ENCODE results near the gene ISOC2.
A peak's percentile ranks its signal among the peaks of the same experiment; 100 is the strongest.
"Not testable (repeated sequence)": the region's sequence is repeated elsewhere in the genome, so short reads cannot be mapped to it uniquely, and the experiment has no call there.

The ISOC2 gene

DNA sequence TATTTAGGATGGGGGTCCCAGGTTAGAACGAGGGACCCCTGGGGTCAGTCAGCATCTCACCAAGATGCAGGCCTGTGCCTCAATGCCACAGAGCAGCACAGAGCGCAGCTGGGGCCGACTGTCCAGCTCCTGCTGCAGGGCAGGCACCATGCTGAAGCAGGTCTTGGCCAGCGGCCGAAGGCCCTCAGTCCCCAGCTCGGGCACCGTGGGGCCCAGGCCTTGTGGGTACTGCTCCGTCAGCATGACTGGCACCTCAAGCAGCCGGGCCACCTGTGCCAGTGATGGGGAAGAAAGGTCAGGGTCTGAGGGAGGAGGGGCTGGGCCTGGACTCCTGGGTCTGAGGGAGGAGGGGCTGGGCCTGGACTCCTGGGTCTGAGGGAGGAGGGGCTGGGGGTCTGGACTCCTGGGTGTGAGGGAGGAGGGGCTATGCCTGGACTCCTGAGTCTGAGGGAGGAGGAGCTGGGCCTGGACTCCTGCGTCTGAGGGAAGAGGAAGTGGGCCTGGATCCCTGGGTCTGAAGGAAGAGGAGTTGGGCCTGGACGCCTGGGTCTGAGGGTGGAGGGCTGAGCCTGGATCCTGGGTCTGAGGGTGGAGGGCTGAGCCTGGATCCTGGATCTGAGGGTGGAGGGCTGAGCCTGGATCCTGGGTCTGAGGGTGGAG is 5.7 kb downstream of the ISOC2 start:
- DNase-seq, result no peak

DNA sequence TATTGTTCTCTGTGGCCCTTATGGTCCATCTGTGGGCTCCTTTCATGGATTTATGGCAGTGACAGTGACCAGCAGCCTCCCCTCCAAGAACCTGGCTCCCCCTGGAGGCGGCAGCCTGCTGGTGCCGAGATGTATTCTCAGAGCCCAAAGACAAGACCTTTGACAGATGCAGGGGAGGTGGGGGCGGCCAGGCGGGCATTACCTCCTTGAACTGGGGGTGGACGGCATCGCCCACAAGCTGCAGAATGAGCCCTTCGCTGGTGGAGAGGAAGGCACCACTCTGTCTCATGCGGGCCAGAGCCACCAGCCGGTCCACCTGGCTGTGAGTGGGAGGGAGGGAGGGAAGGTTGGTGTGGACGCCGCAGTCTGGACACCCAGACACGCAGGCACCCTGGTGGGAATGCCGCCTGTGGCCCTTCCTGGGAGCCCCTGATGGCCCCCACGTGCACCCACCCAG is 6.6 kb downstream of the ISOC2 start:
- no peak for DNase-seq

DNA sequence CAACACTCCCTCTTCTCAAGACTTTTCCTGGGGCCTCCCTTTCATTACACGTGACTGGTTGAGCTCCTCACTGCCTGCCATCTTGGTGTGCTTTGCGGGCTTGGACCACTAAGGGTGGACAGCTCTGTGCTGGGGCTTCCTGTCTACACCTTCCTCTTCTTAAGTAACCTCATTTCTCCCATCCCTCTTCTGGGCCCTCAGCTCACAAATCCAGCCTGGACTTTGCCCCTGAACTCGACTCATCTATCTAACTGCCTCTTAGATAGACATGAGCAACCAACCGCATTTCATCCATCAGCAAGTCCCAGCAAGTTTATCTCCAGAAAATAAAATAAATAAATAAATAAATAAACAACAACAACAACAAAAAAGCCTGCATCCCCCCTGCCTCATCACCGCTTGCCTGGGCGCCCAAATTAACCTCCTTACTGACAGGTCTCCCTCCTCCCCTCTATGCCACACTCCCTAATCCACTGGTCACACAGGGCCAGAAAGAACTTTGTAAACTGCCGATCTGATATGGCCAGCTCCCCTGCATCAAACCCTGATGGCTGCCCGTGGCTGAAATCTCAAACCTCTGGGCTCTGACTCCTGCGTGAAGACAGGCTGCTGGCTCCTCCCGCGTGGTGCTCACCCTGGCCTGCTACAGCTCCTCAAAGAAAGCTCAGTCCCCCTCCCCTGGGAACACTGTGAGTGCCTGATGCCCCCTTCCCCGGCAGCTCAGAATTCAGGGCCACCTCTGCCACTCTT is 7.8 kb downstream of the ISOC2 start:
- no peak for DNase-seq

DNA sequence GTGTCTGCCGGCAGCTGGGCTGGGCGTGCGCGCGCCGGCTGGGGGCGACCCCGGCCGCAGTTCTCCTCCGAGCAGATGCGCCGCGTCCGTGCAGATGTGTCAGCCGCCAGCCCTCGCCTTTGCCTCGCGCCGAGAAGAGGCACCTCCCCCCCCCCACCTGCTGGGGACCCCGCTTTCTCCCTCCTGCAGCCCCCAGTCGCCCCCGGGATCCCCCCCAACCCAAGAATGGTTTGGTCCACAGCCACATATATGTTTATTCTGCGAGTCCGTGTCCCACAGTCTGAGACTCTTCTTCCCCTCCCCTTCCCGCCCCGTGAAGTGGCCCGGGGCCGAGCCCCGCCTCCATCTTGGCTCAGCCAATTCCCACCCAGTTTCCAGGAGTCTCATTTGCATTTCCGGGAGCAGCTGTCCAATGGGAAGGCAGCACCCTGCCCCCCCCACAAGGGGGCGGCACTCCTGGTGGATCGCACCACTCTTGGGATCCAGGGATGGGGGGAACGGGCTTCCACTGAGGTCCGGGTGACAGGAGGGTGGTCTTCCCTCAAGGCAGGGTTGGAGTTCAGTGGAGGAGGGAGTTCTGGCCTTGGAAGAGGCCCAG is 8.6 kb downstream of the ISOC2 start:
- peak; percentile 96 for DNase-seq

DNA sequence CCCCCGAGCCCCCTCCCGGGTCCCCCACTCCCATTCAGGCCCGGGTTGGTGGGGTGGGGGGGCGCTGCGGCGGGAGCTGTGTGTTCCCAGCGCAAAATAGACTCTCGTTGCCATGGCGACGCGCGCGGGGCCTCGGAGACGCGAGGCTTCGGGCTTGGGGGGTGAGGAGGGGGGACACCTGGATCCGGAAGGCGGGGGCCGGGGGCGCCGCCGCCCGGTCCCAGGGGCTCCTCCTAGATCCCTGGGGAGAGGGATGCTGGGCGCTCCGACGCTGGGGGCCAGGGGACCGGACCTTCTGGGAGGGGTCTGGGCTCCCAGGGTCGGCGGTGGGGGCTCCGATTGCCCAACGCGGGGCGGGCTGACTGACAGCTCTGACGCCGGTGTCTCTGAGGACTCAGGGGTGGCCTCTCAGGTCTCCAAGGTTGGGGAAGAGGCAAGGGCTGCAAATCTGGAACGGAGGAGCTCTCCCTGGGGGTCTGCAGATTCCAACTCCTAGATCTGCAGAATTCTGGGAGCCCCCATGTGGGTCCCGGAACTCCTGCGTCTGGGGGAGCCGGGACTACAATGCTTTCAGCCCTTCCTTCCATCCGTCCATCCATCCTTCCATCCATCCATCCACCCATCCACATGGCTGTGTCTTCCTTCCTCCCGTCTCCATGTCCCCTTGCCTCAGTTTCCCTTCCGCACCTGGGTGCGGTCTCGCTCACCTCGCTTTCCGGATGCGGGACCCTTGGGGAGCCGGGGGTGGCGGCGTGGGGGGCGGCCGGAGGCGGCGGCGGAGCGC is 9.3 kb downstream of the ISOC2 start:
- DNase-seq, result peak; percentile 50

DNA sequence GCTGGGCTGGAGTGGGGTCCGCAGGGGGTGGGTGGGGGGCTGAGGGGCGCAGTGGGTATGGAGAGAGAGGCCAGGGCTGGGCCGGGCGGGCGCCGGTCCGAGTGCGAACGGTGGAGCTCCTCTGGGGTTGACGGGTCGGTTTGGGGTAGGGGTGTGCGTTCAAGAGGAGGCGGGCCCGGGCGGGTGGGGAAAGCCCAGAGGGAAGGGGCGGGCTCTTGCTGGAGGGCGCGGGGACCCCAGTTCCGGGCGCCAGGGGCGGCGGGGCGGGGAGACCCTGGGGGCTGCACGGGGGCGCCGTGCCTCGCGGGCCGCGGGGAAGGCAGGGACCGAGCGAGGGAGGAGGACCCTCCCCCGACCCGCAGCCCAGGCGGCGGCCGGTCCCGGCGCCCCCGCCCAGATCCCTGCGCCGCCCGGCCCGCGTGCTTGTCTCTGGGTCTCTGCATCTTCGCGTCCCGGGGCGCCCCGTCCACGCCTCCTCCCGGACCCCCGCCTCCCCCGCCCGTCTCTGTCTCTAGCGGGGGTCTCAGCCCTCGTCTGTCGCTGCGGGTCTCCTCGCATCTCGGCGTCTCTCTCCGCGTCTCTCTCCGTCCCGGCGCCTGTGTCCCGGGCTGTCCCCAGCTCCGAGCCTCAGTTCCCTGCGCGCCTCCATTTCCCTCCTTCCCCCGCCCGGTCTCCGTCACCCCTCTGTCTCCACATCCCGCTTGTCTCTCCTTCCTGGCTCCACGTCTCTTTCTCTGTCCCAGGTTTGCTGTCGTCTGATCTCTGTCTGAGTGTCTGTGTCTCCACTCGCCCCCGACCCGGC is 10.1 kb downstream of the ISOC2 start:
- DNase-seq, result no peak

DNA sequence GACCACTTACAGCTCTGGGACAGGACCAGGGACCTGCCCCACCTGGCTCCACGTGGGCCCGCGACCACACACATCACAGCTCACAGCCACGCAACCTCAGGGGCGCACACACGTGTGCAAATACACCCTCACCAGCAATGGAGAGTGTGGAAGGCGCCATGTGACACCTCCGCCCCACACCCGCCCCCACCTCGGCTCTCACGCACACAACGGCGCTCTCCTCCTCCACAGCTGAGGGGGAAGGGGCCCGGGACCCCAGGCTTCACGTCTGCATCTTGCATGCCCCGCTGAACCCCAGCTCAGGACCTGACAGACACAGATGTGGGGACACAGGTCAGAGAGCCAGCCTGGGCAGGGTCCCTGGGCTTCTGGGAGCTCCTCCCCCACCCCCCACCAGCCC is 12.0 kb downstream of the ISOC2 start:
- DNase-seq, result no peak

DNA sequence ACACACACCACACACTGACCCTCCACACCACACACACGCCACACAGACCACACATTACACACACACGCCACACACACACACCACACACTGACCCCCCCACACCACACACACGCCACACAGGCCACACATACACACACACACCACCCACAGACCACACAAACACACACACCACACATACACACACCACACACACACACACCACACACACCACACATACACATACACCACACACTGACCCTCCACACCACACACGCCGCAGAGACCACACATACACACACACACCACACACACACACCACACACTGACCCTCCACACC is 13.3 kb downstream of the ISOC2 start:
- not testable (repeated sequence) for DNase-seq

DNA sequence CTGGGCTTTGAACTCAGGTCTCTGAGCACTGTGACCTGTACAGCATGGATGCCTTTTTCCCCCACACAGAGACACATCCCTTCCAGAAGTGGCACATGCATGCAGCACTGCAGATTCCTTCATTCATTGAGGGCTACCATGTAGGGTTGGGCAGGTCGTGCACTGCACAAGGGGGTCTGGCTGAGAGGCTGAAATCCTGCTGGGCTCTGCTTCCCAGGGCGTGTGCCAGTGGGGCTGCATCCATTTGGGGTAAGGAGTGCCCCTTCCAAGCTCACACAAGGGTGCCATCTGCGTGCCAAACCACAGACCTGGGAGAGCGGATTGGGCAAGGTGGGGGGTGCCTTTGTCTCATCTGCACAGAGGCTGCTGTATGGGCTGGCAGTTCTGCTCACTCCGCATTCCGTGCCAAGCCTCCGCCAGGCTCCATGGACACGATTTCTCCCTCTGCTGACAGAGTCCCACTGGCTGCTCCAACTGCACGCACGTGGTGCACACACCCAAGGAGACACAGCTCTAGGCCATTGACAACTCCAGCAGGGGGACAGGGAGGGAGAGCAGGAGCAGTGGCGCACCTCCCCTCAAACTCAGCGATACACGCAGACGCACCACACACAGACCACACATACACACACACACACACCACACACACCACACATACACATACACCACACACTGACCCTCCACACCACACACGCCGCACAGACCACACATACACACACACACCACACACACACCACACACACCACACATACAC is 13.8 kb downstream of the ISOC2 start:
- no peak for DNase-seq

DNA sequence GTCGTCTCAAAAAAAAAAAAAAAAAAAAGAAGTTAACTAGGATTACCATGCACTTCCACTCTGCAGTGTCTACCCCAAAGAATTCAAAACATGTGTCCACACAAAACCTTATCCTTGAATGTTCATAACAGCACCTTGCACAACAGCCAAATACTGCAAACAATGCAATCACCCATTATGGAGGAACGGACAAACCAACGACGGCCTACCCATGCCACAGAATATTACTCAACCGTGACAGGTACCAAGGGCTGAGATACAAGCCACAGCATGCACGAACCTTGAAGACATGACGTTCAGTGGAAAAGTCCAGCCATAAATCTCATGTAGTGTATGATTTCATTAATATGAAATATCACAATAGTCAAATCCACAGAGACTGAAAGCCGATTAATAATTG is 15.4 kb downstream of the ISOC2 start:
- no peak for DNase-seq

DNA sequence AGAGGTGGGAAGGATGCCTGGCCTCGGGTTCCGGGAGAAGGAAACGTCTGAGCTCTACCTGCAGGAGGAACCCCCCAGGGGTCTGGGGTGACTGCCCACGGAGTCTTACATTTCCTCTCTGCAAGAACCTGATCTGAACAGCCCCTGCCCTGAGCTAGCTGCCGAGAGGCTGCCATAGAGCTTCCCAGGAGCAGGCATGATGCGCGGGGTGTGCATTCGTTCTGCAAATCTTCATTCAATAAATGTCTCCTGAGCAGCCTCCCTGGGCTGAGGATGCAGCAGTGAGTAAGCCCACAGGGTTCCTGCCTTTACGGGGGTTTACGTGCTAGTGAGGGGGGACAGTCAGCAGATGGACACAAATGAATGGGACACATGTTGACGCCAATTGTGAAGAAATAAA is 16.8 kb downstream of the ISOC2 start:
- no peak for DNase-seq

DNA sequence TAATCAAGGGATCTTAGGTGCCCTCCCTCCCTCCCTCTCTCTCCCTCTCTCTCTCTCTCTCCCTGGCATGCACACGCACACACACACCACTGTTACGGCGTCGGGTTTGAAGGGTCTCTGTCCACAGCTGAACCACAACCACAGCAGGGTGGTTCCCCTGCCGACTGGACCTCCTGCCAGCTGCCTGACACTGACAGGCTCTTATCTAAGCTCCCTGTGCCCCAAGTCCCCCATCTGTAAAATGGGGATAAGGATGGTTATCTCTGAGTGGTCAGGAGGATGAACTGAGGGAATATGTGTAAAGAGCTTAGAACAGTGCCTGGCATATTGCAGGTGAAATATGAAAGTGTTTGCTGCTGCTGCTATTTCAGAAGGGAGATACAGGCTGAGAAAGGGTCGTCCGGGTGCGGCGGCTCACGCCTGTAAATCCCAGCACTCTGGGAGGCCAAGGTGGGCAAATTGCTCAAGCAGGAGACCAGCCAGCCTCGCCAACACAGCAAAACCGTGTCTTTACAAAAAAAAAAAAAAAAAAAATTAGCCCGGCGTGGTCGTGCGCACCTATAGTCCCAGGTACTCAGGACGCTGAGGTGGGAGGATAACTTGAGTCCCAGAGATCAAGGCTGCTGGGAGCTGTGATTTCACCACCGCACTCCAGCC is 17.5 kb downstream of the ISOC2 start:
- no peak for DNase-seq

DNA sequence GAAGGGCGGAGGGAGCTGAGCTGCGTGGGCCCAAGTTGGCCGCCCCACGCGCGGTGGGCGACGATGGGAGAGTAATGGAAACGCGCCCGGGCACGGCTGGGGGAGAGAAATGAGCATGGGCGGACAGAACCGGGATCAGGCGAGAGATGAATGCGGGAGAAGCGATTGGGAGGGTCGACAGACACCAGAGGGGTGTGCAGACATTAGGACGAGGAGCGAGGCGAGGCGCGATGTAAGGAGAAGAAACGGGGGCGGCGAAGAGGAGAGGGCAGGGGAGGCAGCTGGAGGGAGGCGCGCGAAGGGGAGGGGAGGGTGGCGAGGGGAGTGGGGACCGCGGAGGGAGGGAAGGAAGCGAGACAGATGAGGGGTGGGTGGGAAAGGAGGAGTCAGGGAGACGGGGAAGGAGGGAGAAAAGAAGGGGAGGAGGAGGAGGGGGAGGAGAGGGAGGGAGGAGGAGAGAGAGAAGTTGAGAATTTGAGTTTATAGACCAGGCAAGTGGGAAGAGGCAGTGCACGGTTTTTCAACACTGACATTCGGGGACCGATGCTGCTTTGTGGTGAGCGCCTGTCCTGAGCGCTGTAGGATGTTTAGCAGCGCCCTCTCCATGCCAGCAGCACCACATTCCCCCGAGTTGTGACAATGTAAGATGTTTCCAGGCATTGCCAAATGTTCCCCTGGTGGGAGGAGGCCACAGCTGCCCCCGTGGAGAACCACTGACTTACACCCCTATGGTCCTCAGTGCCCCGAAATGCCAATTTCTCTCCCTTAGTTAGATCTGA is 18.2 kb downstream of the ISOC2 start, which contains the start of gene SHISA7:
Gene SHISA7, minus strand, starts transcription at position 256 of the 779 bp plus-strand sequence. CDS start 437 bp downstream, outside the sequence.
- no peak for DNase-seq

DNA sequence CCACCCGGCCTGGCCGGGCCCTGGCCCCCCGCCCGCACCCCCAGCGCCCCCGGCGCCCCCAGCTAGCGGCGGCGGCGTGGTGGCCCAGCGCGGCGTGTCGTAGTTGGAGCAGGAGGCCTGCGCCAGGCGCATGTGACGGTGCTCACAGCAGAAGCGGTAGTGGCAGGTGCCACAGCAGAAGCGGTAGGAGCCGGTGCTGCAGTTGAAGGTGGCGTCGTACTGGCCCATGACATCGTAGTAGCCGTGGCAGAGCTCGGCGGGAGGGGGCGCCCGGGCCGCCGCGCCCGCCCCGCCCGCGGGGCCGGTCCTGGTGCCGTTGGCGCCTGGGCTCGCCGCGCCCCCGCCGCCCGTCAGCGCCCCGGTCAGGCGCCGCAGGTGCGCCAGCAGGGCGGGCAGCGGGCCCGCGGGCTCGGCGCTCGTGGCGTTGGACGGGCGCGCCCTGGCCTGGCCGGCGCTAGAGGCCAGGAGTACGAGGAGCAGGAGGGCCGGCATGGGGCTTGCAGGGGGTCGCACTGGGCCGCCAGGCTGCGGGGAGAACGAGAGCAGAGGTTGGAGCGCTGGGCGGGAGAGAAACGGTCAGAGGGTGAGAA is 19.0 kb downstream of the ISOC2 start:
- DNase-seq, result no peak

DNA sequence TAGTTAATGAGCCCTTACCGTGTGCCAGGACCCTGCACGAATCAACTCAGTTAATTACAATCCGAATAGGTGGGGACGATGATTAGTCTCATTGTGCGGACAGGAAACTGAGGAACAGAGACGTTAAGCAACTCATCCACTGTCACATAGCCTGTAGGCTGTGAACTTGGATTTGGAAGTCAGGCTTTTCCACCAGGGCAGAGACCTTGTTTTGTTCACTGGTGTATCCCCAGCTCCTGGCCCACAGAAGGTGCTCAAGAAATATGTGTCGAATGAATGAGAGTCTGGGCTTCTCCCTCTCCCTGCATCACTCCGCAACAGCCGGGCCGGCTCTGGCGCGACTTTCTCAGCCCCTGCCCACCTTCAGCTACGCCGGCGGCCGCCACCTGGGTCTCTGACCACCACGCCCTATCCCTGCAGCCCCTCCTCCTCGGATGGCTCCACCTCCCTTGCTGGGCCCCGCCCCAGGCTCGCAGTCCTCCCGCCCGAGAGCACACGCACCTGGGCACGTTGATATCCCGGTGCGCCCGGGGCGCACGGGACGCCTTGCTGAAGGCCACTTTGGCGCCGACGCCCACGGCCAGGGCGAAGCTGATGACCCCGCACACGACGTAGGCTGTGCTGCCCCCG is 19.6 kb downstream of the ISOC2 start:
- no peak for DNase-seq

DNA sequence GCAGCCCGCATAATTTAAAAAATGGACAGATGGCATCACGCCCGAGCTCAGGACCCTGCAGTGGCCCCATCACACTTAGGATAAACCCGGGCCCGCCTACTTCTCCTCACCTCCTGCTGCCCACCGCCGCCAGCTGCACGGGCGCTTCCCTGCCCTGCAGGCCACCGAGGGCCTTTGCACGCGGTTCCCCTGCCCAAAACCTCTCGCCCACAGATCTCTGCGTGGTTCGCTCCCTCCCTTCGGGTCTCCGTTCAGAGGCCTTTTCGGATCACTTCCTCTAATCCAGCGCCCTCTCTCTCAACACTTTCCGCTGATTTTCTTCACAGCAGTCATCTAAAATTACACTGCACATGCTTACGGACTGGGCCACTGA is 20.1 kb downstream of the ISOC2 start:
- no peak for DNase-seq

DNA sequence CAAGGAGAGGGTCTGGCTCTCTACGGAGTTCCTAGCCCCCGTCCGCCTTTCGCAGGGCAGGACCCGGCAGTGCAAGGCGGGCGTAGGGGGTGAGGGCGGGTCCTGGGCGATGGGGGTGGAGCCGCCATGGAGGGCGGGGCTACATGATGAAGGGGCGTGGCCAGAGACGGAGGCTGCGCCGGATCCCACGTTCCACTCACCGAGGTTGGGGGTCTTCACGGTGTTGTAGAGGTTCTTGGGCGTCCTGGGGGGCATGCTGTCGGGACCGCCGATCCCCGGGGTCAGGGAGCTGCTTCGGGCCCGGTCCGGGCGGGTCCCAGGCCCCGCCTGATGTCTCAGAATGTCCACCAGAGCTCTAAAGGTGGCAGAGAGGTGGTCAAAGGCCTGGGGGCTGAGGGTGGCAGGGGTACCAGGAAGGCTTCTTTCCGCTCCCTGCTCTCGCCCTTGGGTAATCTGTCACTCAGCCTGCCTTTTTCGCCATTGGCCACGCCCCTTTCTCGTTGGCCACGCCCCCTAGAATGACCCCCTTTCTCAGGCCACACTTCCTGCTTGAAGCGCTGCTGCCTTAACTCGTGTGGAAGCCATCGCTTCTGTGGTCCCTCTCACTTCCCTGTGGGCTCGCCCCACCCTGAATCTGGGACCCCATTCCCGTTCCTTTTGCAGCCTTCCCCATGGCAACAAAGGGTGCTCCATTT is 20.9 kb downstream of the ISOC2 start:
- no peak for DNase-seq

DNA sequence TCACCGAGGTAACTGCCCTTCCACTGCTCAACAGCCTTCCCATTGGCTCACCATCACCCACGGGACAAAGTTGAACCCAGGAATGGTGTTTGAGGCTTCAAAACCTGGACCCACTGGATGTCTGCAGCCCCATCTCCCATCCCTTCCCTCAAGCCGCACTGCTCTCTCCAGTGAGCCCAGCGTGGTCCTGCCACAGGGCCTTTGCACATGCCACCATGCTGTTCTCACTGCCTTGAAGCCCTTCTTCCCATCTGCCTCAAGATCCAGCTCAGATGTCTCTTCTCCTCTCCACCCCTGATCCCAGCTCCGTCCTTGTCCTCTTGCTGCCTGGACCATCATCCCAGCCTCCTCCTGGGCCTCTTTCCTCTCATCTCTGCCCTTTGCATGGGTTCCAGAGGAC is 22.4 kb downstream of the ISOC2 start:
- DNase-seq, result no peak

DNA sequence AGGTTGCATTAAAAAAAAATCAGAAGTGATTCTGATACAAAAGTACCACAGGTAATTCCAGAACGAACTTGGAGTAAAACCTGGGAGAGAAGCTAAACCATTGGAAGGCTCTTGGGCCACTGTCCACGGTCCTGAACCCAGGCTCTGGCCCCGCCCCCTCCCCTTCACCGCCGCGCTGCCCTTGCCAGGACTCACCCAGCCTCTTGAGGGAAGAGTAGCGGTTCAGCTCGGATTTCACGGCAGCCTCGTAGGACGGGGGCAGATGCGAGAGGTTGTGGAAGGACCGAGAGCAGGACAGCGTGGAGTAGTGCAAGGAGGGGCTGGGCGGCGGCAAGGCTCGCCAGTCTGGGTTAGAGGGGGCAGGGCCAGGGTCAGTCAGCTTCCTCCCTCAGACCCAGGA is 24.0 kb downstream of the ISOC2 start:
- peak; percentile 82 for DNase-seq
